AG04449 (cell line): ENCODE results near the gene PTPRG.

Source experiments
- CTCF ChIA-PET: fragments of 350-600 bp; formaldehyde crosslinking; extraction: SDS; loops from one replicate; lab custom pipeline; 2021; ENCODE audit warnings: antibody characterized with exemption; lab: Yijun Ruan, JAX
- POLR2A ChIA-PET: fragments of 400-600, 350-600 bp; formaldehyde crosslinking; extraction: SDS; loops from one replicate; lab custom pipeline; 2020; ENCODE audit warnings: antibody characterized with exemption, inconsistent platforms; lab: Yijun Ruan, JAX
- DNase-seq: peaks from one replicate; pipeline ENCODE4 v3.0.0-alpha.2; 2010; ENCODE audit warnings: low read depth, low spot score
- H3K4me3 ChIP-seq: 2 replicates; pipeline ENCODE4 v1.5.1; 2011; ENCODE audit warnings: low read depth, mild to moderate bottlenecking, control low read depth, low read length
- TF ChIP-seq, protein P1 (sequence below): IDR thresholded peaks from one replicate; pipeline ENCODE4 v1.5.1; 2011; ENCODE audit warnings: mild to moderate bottlenecking, moderate library complexity, low read length, control low read depth, inconsistent platforms; ENCODE audit not compliant: insufficient read depth; ENCODE audit errors: missing control alignments

PTPRG gene

DNA sequence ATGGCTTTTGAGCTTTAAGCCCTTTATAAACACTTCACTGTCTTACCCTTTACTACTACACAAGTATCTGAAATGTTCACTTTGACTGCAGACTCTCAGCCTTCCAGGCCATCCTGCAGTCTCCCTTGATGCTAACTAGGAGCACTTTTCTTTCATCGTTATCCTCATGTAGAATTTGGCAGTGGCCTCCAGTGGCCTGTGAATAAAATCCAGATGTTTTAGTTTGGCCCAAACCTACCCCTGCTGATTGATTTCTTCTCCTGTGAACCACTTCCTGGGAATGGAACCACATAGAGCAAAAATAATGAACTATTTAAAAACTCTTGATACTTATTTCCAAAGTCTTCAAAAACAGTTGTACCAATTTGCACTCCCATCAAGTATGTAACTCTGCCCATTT is 540.1 kb downstream of the PTPRG start:
- TF ChIP-seq, protein P1, sequence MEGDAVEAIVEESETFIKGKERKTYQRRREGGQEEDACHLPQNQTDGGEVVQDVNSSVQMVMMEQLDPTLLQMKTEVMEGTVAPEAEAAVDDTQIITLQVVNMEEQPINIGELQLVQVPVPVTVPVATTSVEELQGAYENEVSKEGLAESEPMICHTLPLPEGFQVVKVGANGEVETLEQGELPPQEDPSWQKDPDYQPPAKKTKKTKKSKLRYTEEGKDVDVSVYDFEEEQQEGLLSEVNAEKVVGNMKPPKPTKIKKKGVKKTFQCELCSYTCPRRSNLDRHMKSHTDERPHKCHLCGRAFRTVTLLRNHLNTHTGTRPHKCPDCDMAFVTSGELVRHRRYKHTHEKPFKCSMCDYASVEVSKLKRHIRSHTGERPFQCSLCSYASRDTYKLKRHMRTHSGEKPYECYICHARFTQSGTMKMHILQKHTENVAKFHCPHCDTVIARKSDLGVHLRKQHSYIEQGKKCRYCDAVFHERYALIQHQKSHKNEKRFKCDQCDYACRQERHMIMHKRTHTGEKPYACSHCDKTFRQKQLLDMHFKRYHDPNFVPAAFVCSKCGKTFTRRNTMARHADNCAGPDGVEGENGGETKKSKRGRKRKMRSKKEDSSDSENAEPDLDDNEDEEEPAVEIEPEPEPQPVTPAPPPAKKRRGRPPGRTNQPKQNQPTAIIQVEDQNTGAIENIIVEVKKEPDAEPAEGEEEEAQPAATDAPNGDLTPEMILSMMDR, result no peak
- no peak overlapping the region for H3K4me3 ChIP-seq
- ChIA-PET CTCF (no interaction called here), POLR2A (no interaction called here)
- DNase-seq, result no peak

DNA sequence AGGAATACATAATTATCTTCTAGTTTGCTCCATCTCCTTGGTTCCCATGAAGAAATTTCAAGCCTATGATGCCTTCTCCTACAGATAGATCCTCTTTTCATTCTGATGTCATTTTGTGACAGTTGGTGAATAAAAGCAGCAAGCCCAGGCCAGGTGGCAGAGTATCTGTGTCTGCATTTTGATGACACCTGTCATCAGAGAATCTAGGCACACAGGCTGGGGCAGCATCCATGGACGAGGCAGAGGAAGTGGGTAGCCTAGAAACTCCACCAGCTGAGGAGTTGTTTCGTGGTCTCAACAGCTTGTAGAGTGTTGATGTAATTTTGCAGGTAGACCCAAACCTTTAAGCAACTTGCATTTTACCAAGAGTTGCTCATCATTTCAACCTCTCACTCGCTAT is 542.2 kb downstream of the PTPRG start:
- DNase-seq, result no peak
- POLR2A ChIA-PET, result no interaction called here
- no peak overlapping the region for H3K4me3 ChIP-seq
- TF ChIP-seq, protein P1, result no peak
- CTCF ChIA-PET, result no interaction called here

DNA sequence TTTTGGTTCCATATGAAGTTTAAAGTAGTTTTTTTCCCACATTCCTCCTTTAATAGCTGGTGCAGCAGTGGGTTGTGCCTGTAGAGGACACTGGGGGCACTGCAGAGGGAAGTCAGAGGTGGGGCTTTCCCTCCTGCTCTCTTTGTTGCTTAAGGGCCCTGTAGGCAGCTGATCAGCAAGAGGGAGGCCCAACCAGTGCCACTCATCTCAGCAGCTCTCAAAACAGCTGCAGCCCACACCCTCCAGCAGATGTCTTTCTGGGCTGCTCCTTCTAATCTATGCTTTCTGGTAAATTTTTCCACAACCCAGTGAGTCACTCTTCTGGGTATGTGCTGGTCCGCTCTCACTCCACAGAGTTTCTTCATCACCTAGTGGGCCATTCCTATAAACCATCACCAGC is 548.2 kb downstream of the PTPRG start:
- TF ChIP-seq, protein P1, result peak; percentile 53
- no peak overlapping the region for H3K4me3 ChIP-seq
- peak; percentile 78 for DNase-seq
- ChIA-PET CTCF (interaction anchor here (0.7 to 2.1 kb wide), 6 partner anchors 9 to 545 kb away, joined by 3 to 8 read pairs (median 3); no protein-coding TSS in a partner anchor), POLR2A (interaction anchor here (0.6 to 1.2 kb wide), 2 partner anchors 10 to 105 kb away, joined by 3 read pairs; no protein-coding TSS in a partner anchor)

DNA sequence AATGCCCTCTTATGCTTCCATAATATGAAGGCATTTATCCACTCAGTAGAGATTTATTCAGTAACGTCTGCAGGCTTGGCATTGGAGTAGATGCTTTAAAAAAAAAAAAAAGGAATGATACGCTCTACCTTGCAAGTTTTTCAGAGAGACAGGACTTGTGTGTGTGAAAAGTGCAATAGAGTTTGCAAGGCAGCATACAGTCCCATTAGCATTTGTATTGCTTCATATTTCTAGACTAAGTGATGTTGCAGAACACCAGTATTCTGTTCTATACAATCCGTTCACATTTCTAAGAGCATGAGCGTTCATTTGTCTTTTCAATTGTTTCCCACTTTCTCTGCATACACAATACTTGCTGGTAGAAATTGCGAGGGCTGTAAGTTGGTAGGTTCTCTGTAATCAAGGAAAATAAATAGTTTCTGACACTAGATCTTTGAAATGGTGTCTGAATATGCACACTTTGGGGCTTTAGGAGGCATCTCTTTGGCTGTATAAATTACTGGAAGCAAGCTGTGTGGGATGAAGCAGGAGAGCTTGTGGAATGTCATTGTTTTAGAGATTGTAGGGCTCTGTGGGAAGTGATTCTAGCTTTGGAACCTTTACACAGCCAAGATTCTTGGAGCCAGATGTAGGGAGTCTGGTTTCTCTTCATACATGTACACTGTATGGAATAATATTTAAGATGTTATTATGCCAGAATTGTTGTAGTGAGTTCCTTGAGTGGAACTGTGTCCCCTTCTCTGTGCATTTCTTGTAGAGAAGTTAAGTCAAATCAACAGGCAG is 549.3 kb downstream of the PTPRG start:
- TF ChIP-seq, protein P1, result no peak
- no peak for DNase-seq
- POLR2A ChIA-PET, result no interaction called here
- H3K4me3 ChIP-seq, result no peak overlapping the region
- CTCF ChIA-PET, result interaction anchor here (0.6 to 1.9 kb wide), 4 partner anchors 13 to 546 kb away, joined by 3 to 4 read pairs (median 3); no protein-coding TSS in a partner anchor

DNA sequence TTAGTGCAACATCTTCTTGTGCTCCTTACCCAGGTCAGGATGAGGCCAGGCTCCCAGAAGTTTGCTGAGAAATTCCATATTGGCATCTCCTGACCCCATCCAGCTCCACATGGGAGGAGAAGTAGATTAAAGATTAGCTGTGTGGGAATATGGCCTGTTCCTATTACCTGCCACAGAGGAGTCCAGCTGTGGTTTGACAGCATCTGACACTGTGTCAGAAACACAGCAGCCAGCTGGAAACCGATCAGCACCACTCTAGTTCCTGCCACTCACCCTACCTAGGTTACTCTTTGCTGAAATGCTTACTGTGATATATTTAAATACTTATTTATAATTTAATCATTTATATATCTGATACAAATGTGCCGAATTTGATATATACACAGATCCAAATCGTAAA is 551.7 kb downstream of the PTPRG start:
- CTCF ChIA-PET, result no interaction called here
- TF ChIP-seq, protein P1, result no peak
- no peak for DNase-seq
- H3K4me3 ChIP-seq, result no peak overlapping the region
- POLR2A ChIA-PET, result no interaction called here

DNA sequence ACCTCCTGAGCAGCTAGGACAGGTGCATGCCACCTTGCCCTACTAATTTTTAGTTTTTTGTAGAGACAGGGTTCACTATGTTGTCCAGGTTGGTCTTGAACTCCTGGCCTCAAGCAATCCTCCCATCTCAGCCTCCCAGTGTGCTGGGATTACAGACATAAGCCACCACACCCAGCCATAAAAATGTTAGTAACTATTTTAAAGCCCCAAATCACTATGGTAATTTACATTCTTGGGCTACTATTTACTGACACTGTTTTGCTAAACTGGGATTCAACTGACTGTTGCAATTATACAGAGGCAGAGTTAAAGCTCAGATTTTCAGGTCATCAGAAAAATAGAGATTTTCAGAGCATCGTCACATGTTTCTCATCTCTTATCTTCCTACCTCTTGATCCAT is 553.4 kb downstream of the PTPRG start:
- POLR2A ChIA-PET, result no interaction called here
- TF ChIP-seq, protein P1, result no peak
- no peak for DNase-seq
- CTCF ChIA-PET, result no interaction called here
- H3K4me3 ChIP-seq, result no peak overlapping the region
